Memory B cell (primary cell): ENCODE data around the gene ATAD1.
"Not testable (repeated sequence)": the region's sequence is repeated elsewhere in the genome, so short reads cannot be mapped to it uniquely, and the experiment has no call there.

ENCODE experiments used
- ATAC-seq: fragments of 150-1000 bp; cut with Tn5 transposase; 2 replicates; pipeline ENCODE4 v1.10.0; 2021; ENCODE audit warnings: low read depth, mild to moderate bottlenecking, moderate library complexity
- DNase-seq, 2 donors: peaks; one replicate each; pipeline ENCODE4 v3.0.0; 2022; ENCODE audit warnings: low spot score in 2 of 2
- H3K27ac Mint-ChIP-seq: one replicate; pipeline ENCODE4 v1.8.0; 2022; ENCODE audit warnings: mild to moderate bottlenecking, moderate library complexity, mixed read lengths
- H3K27me3 Mint-ChIP-seq: one replicate; pipeline ENCODE4 v1.8.0; 2022; ENCODE audit warnings: mixed read lengths
- H3K36me3 Mint-ChIP-seq: one replicate; pipeline ENCODE4 v1.8.0; 2022; ENCODE audit warnings: mild to moderate bottlenecking, mixed read lengths
- H3K4me1 Mint-ChIP-seq: one replicate; pipeline ENCODE4 v1.8.0; 2022; ENCODE audit warnings: mixed read lengths
- H3K4me3 Mint-ChIP-seq: one replicate; pipeline ENCODE4 v1.8.0; 2022; ENCODE audit warnings: mild to moderate bottlenecking, moderate library complexity, mixed read lengths
- H3K9me3 Mint-ChIP-seq: one replicate; pipeline ENCODE4 v1.8.0; 2022; ENCODE audit warnings: mixed read lengths

Gene ATAD1

GRCh38 chr10:87763086-87763861 lies 54.8 kb downstream of the ATAD1 start:
- DNase-seq (no peak), ATAC-seq (no peak)
- Mint-ChIP-seq H3K27me3 (no peaks in the 10 kb centered on the region), H3K4me3 (no peak overlapping the region), H3K36me3 (peaks cover 16% of the 10 kb centered on the region), H3K9me3 (no peaks in the 10 kb centered on the region), H3K27ac (no peak overlapping the region), H3K4me1 (no peaks in the 10 kb centered on the region)

- H3K4me1 Mint-ChIP-seq, result no peaks in the 10 kb centered on the region
- no peaks in the 10 kb centered on the region for H3K9me3 Mint-ChIP-seq
- DNase-seq (no peak), ATAC-seq (no peak)
- no peak overlapping the region for H3K27ac Mint-ChIP-seq
- H3K4me3 Mint-ChIP-seq, result no peak overlapping the region
- H3K27me3 Mint-ChIP-seq, result no peaks in the 10 kb centered on the region
- H3K36me3 Mint-ChIP-seq, result peaks cover 17% of the 10 kb centered on the region
These were observed 56.1 kb downstream of the ATAD1 start for GRCh38 chr10:87761892-87762291.

GRCh38 chr10:87761153-87761552 lies 56.9 kb downstream of the ATAD1 start:
- DNase-seq (no peak), ATAC-seq (no peak)
- H3K9me3 Mint-ChIP-seq, result no peaks in the 10 kb centered on the region
- peaks cover 17% of the 10 kb centered on the region for H3K36me3 Mint-ChIP-seq
- no peaks in the 10 kb centered on the region for H3K4me1 Mint-ChIP-seq
- no peak overlapping the region for H3K4me3 Mint-ChIP-seq
- no peak overlapping the region for H3K27ac Mint-ChIP-seq
- no peaks in the 10 kb centered on the region for H3K27me3 Mint-ChIP-seq

DNA sequence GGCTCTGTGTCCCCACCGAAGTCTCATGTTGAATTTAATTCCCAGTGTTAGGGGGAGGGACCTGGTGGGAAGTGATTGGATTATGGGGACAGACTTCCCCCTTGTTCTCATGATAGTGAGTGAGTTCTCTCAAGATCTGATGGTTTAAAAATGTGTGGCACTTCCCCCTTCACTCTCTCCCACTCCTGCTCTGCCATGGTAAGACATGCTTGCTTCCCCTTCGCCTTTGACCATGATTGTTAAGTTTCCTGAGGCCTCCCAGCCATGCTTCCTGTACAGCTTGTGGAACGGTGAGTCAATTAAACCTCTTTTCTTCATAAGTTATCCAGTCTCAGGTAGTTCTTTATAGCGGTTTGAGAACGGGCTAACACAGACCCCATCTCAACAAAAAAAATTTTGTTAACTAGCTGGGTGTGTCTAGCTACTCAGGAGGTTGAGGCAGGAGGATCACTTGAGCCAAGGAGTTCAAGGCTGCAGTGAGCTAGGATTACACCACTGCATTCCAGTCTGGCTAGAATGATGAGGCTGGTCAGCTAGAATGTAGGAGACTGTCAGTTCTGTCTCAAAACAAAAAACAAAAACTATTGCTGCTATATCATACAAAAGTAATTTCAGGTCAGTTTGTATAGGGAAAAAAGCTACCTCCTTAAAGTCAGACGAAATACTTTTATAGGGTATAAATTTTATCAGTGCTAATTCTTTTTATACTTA lies 57.7 kb downstream of the ATAD1 start:
- peaks cover 13% of the 10 kb centered on the region for H3K36me3 Mint-ChIP-seq
- H3K27ac Mint-ChIP-seq, result peak overlapping the region; percentile 36

GRCh38 chr10:87759551-87759950 lies 58.5 kb downstream of the ATAD1 start:
- H3K27ac Mint-ChIP-seq, result no peak overlapping the region
- no peak overlapping the region for H3K4me3 Mint-ChIP-seq
- ATAC-seq, result no peak
- DNase-seq, result no peak
- H3K27me3 Mint-ChIP-seq, result no peaks in the 10 kb centered on the region
- H3K4me1 Mint-ChIP-seq, result no peaks in the 10 kb centered on the region
- H3K9me3 Mint-ChIP-seq, result no peaks in the 10 kb centered on the region
- H3K36me3 Mint-ChIP-seq, result peaks cover 9% of the 10 kb centered on the region

More for the DNA sequence above, 57.7 kb downstream of the ATAD1 start:
- no peak for DNase-seq
- no peak overlapping the region for H3K4me3 Mint-ChIP-seq
- H3K27me3 Mint-ChIP-seq, result no peaks in the 10 kb centered on the region
- H3K4me1 Mint-ChIP-seq, result no peaks in the 10 kb centered on the region
- H3K9me3 Mint-ChIP-seq, result no peaks in the 10 kb centered on the region
- no peak for ATAC-seq

GRCh38 chr10:87757685-87758084 lies 60.3 kb downstream of the ATAD1 start:
- Mint-ChIP-seq H3K9me3 (no peaks in the 10 kb centered on the region), H3K27ac (no peak overlapping the region), H3K27me3 (no peaks in the 10 kb centered on the region), H3K36me3 (peaks cover 16% of the 10 kb centered on the region), H3K4me1 (no peaks in the 10 kb centered on the region), H3K4me3 (no peak overlapping the region)
- DNase-seq (no peak), ATAC-seq (no peak)

DNA sequence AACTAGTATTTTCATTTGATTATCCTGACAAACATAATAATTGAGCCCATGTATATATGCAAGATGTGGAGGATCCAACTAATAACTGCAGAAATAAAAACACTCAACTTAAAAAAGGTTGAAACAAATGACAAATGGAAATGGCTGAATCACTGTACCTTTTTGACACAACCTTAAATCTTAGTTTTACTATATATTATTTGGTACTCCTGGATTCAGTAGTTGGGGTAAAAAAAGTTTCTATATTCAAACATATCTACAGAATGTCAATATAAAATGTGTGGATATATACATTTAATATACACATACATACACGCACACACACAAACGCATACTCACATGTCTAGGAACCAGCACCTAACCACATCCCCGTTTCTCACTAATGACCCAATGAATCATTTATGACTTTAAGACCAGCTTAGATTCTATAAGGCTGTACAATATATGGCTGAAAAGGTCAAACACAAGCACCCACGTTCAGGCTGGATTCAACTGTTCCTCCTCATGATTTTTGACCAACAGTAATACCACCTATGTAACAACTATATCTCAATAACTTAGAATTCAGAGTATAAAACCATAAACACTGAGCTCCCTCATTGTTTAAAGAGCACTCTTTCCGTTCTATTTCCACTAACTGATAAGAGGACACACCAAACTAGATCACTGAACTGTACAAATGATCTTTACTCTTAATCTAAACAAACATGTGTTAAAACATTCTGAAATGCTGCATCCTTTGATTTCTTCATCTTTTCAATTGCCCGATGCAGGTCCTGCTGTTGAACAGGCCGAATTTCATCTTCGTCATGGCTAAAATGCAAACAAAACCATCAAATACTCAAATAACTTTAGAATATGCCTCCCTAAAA lies 63.8 kb downstream of the ATAD1 start:
- ATAC-seq (no peak), DNase-seq (no peak)
- H3K9me3 Mint-ChIP-seq, result no peaks in the 10 kb centered on the region
- no peak overlapping the region for H3K27ac Mint-ChIP-seq
- H3K4me3 Mint-ChIP-seq, result no peak overlapping the region
- H3K4me1 Mint-ChIP-seq, result no peaks in the 10 kb centered on the region
- H3K27me3 Mint-ChIP-seq, result no peaks in the 10 kb centered on the region
- peaks cover 12% of the 10 kb centered on the region for H3K36me3 Mint-ChIP-seq

DNA sequence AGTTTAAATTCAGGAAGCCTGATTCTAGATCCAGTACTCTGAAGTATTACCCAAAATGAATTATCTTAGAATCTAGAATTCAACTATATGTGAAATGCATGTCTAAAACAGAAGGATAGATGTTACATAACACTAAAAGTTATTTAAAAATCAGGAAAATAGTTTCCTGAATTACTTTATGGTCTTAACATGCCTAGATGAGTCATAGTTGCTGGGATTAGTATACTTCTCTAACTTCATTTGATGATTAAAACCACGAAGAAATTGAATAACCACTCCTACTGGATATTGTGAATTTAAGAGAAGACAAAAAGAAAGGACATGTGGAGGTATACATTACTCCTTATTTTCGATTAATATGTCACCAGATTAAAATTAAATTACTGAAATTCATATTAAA lies 65.5 kb downstream of the ATAD1 start:
- Mint-ChIP-seq H3K4me3 (no peak overlapping the region), H3K36me3 (peaks cover 10% of the 10 kb centered on the region)
- no peak for DNase-seq

DNA sequence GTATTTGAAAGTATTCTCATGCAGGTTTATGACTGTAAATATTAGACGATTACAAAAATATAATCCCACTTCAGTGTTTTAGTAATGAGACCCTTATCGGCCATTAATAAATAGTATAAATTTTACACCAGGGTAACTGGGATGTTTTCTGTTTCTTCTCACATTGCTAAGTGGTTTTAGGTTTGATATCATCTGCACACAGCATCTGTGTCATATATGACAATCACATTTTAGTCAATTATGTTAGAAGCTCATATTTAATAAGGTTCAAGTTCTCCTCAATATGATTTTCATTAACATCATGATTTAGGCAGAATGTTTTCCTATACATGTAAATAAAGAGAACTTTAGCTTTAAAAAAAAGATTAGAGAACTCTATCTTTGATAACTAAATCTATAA lies 66.8 kb downstream of the ATAD1 start:
- DNase-seq (no peak), ATAC-seq (no peak)
- no peaks in the 10 kb centered on the region for H3K4me1 Mint-ChIP-seq
- no peak overlapping the region for H3K4me3 Mint-ChIP-seq
- H3K36me3 Mint-ChIP-seq, result peaks cover 8% of the 10 kb centered on the region
- H3K27ac Mint-ChIP-seq, result no peak overlapping the region
- no peaks in the 10 kb centered on the region for H3K27me3 Mint-ChIP-seq
- H3K9me3 Mint-ChIP-seq, result no peaks in the 10 kb centered on the region

More for the DNA sequence above, 65.5 kb downstream of the ATAD1 start:
- Mint-ChIP-seq H3K4me1 (no peaks in the 10 kb centered on the region), H3K9me3 (no peaks in the 10 kb centered on the region), H3K27ac (no peak overlapping the region), H3K27me3 (no peaks in the 10 kb centered on the region)
- no peak for ATAC-seq

DNA sequence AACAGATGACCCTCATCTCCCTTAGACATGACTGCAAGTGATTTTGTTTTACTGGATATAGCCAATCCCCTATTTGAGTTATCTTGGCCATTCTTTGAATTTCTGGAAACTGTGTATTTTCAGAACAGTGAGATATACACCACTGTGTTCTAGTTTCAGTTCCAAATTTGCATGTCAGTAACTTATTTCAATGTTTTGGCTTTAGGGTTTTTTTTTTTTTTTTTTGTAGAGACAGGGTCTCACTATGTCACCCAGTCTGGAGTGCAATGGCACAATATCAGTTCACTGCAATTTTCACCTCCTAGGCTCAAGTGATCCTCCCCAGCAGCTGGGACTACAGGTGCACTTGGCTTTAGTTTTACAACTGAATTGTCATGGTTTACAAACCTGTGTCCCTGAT lies 67.2 kb downstream of the ATAD1 start:
- Mint-ChIP-seq H3K4me1 (no peaks in the 10 kb centered on the region), H3K27ac (no peak overlapping the region), H3K36me3 (peaks cover 8% of the 10 kb centered on the region), H3K27me3 (no peaks in the 10 kb centered on the region), H3K4me3 (no peak overlapping the region), H3K9me3 (no peaks in the 10 kb centered on the region)
- ATAC-seq, result no peak
- DNase-seq, result no peak

DNA sequence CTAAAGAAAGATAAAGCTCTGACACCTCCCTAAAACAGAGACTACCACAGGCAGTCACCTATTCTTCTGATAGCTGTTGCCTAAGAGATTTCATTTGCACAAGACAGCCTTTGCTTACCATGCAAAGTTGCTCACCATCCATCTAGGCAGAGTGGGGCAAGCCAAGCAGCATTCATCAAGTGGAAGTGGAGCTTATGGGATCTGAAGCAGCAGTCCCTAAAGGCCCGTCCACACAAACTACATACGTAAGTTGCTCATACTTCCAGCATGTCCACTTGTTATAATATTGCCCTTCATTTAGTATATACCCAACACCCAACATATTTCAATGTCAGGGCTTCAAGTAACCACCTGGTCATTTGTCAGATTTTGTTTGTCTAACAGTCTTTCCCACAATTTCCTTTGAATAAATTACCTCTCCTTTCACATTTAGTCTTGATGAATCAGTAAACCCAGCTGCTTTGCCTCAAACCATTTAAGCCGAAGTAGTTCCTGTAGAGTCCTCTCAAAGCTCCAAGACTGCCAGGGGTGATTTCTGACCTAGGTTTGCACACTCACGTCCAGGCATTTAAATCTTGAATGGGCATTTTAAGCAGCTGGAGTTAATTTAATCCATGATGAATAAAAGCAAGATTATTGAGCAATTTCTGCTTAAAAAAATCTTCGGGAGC lies 67.9 kb downstream of the ATAD1 start:
- Mint-ChIP-seq H3K36me3 (peaks cover 8% of the 10 kb centered on the region), H3K4me3 (no peak overlapping the region), H3K9me3 (no peaks in the 10 kb centered on the region), H3K27me3 (no peaks in the 10 kb centered on the region), H3K27ac (peak overlapping the region; percentile 32), H3K4me1 (no peaks in the 10 kb centered on the region)
- ATAC-seq, result no peak
- DNase-seq, result no peak

DNA sequence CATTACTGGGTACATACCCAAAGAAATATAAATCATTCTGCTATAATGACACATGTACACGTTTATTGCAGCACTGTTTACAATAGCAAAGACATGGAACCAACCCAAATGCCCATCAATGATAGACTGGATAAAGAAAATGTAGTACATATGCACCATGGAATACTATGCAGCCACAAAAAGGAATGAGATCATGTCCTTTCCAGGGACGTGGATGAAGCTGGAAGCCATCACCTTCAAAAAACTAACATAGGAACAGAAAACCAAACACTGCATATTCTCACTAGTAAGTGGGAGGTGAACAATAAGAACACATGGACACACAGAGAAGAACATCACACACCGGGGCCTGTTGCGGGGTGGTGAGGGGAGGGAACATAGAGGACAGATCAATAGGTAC lies 69.8 kb downstream of the ATAD1 start:
- H3K36me3 Mint-ChIP-seq, H3K27me3 Mint-ChIP-seq, DNase-seq, H3K4me1 Mint-ChIP-seq, H3K4me3 Mint-ChIP-seq, H3K9me3 Mint-ChIP-seq, ATAC-seq, H3K27ac Mint-ChIP-seq: not testable (repeated sequence)

GRCh38 chr10:87746911-87747310 lies 71.1 kb downstream of the ATAD1 start:
- DNase-seq (no peak), ATAC-seq (no peak)
- Mint-ChIP-seq H3K36me3 (no peaks in the 10 kb centered on the region), H3K27ac (no peak overlapping the region), H3K27me3 (no peaks in the 10 kb centered on the region), H3K9me3 (no peaks in the 10 kb centered on the region), H3K4me1 (no peaks in the 10 kb centered on the region), H3K4me3 (no peak overlapping the region)

GRCh38 chr10:87744606-87745005 lies 73.4 kb downstream of the ATAD1 start:
- no peak for ATAC-seq
- Mint-ChIP-seq H3K36me3 (no peaks in the 10 kb centered on the region), H3K4me1 (no peaks in the 10 kb centered on the region), H3K4me3 (no peak overlapping the region), H3K27ac (no peak overlapping the region), H3K9me3 (no peaks in the 10 kb centered on the region), H3K27me3 (peaks cover 2% of the 10 kb centered on the region)
- DNase-seq, result no peak
